Fibroblast of lung (primary cell): Measurements from ENCODE around the gene PPRC1.

Experiments
- CTCF ChIP-seq, 2 donors: IDR thresholded peaks in 1 of 2; conservative IDR thresholded peaks in 1 of 2; 1 replicate in 1 of 2; 2 replicates in 1 of 2; pipeline ENCODE4 v1.5.1; 2011 to 2012; ENCODE audit warnings: low read length in 2 of 2, control low read depth in 1 of 2, inconsistent platforms in 1 of 2, low read depth in 1 of 2, mild to moderate bottlenecking in 1 of 2
- EZH2 ChIP-seq: IDR thresholded peaks from 2 replicates; pipeline ENCODE4 v1.5.1; 2012; ENCODE audit warnings: low read length, control low read depth, mild to moderate bottlenecking; ENCODE audit errors: missing control alignments

DNA sequence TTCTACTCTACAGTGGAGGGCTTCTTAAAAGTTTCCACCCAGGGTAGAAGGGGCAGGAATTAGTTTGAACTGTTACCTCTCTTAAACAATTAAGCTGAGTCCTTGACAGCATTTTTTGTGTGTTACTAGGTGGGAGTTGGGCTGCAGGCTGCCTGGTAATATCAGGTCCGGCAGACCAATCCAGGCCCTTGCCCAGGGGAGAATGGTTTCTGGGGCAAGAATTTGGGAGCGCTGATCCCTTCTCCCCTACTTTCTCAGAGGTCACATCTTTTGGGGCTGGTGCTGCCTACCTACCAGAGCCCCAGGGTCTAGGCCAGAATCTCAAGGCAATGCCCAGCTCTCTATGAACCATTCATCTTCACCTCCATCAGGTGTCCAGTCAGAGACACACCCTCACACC, 1.6 kb downstream of the PPRC1 start:
- TF ChIP-seq CTCF (conservative IDR thresholded peaks at IDR 0.05 in 1 of 2, IDR thresholded peaks at IDR 0.05 in 1 of 2; ENCODE audit: low read depth in 1 of 2, low read length in 2 of 2) (no peak), EZH2 (no peak)
